GM06990 (cell line): Measurements from ENCODE around the gene IRS1.

Source experiments
- DNase-seq: peaks from one replicate; pipeline ENCODE4 v3.0.0-alpha.2; 2011; ENCODE audit not compliant: insufficient read length; ENCODE audit errors: extremely low read depth
- H3K27me3 ChIP-seq: replicated peaks from 2 replicates; pipeline ENCODE4 v1.6.0; 2011; ENCODE audit warnings: low read length; ENCODE audit not compliant: control insufficient read depth, insufficient read depth
- H3K36me3 ChIP-seq: 2 replicates; pipeline ENCODE4 v1.5.1; 2011; ENCODE audit warnings: low read length; ENCODE audit not compliant: control insufficient read depth, insufficient read depth
- H3K4me3 ChIP-seq: replicated peaks from 2 replicates; pipeline ENCODE4 v1.5.1; 2011; ENCODE audit warnings: low read depth, mild to moderate bottlenecking, control low read depth, low read length
- TF ChIP-seq, protein P1 (sequence below): IDR thresholded peaks from 2 replicates; pipeline ENCODE4 v1.5.1; 2011; ENCODE audit warnings: low read length, control low read depth, mild to moderate bottlenecking, inconsistent platforms; ENCODE audit not compliant: insufficient read depth, poor library complexity, severe bottlenecking

Gene IRS1

DNA sequence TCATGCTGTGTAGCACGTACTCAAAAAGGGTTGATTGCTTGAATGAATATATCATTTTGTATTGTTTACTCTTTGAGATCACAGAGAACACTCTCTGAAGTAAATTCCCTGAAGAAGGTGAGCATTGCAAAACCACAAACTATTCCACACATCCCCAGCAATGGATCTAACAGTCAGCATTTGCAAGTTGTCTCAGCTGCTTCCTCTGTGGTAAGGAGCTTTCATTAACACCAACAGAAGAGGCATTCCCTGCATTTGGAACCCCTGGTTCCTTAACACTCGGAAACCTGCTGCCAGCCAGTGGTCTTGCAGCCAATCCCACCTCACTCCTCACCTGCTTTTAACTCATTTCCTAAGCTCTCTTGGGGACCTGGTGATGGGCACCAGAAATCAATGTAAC lies 108.4 kb downstream of the IRS1 start:
- no peak for DNase-seq
- H3K27me3 ChIP-seq, result no peaks in the 10 kb centered on the region; the same call in 1 of the 2 replicates
- TF ChIP-seq, protein P1, sequence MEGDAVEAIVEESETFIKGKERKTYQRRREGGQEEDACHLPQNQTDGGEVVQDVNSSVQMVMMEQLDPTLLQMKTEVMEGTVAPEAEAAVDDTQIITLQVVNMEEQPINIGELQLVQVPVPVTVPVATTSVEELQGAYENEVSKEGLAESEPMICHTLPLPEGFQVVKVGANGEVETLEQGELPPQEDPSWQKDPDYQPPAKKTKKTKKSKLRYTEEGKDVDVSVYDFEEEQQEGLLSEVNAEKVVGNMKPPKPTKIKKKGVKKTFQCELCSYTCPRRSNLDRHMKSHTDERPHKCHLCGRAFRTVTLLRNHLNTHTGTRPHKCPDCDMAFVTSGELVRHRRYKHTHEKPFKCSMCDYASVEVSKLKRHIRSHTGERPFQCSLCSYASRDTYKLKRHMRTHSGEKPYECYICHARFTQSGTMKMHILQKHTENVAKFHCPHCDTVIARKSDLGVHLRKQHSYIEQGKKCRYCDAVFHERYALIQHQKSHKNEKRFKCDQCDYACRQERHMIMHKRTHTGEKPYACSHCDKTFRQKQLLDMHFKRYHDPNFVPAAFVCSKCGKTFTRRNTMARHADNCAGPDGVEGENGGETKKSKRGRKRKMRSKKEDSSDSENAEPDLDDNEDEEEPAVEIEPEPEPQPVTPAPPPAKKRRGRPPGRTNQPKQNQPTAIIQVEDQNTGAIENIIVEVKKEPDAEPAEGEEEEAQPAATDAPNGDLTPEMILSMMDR, result no peak
- no peak overlapping the region for H3K4me3 ChIP-seq
- no peaks in the 10 kb centered on the region for H3K36me3 ChIP-seq

- H3K27me3 ChIP-seq, result no peaks in the 10 kb centered on the region; the same call in 1 of the 2 replicates
- no peak for DNase-seq
- no peaks in the 10 kb centered on the region for H3K36me3 ChIP-seq
- TF ChIP-seq, protein P1, result no peak
- H3K4me3 ChIP-seq, result no peak overlapping the region
Observed at GRCh38 chr2:226690461-226691024, 109.1 kb downstream of the IRS1 start.

- no peaks in the 10 kb centered on the region for H3K36me3 ChIP-seq
- no peak overlapping the region for H3K4me3 ChIP-seq
- H3K27me3 ChIP-seq, result no peaks in the 10 kb centered on the region; the same call in 1 of the 2 replicates
- DNase-seq, result no peak
- TF ChIP-seq, protein P1, result no peak
Observed at GRCh38 chr2:226687641-226688253, 111.9 kb downstream of the IRS1 start.

GRCh38 chr2:226684563-226684959 lies 115.1 kb downstream of the IRS1 start:
- H3K4me3 ChIP-seq, result no peak overlapping the region
- H3K36me3 ChIP-seq, result no peaks in the 10 kb centered on the region
- DNase-seq, result no peak
- H3K27me3 ChIP-seq, result no peaks in the 10 kb centered on the region
- TF ChIP-seq, protein P1, result no peak

GRCh38 chr2:226683944-226684562 lies 115.6 kb downstream of the IRS1 start:
- Histone ChIP-seq H3K36me3 (no peaks in the 10 kb centered on the region), H3K27me3 (no peaks in the 10 kb centered on the region), H3K4me3 (no peak overlapping the region)
- TF ChIP-seq, protein P1, result no peak
- no peak for DNase-seq
